Activated naive CD8-positive, alpha-beta T cell treated with anti-CD3 and anti-CD28 coated beads, Interleukin-2, amount 50 U/mL, for 24 hours (primary cell): Measurements from ENCODE around the gene DYRK4.
A peak's percentile ranks its signal among the peaks of the same experiment; 100 is the strongest.

Experiments used
- ATAC-seq: fragments of 150-1000 bp; cut with Tn5 transposase; one replicate; pipeline ENCODE4 v1.10.0; 2021
- DNase-seq: peaks from one replicate; pipeline ENCODE4 v3.0.0; 2021
- H3K27ac Mint-ChIP-seq: one replicate; pipeline ENCODE4 v1.8.0; 2021; ENCODE audit warnings: mild to moderate bottlenecking, mixed read lengths
- H3K27me3 Mint-ChIP-seq: one replicate; pipeline ENCODE4 v1.8.0; 2021; ENCODE audit warnings: mixed read lengths
- H3K36me3 Mint-ChIP-seq: one replicate; pipeline ENCODE4 v1.8.0; 2021; ENCODE audit warnings: low read depth, mixed read lengths
- H3K4me1 Mint-ChIP-seq: one replicate; pipeline ENCODE4 v1.8.0; 2021; ENCODE audit warnings: mixed read lengths
- H3K4me3 Mint-ChIP-seq: one replicate; pipeline ENCODE4 v1.8.0; 2021; ENCODE audit warnings: mild to moderate bottlenecking, moderate library complexity, mixed read lengths
- H3K9me3 Mint-ChIP-seq: one replicate; pipeline ENCODE4 v1.8.0; 2021; ENCODE audit warnings: mixed read lengths

DYRK4 gene

DNA sequence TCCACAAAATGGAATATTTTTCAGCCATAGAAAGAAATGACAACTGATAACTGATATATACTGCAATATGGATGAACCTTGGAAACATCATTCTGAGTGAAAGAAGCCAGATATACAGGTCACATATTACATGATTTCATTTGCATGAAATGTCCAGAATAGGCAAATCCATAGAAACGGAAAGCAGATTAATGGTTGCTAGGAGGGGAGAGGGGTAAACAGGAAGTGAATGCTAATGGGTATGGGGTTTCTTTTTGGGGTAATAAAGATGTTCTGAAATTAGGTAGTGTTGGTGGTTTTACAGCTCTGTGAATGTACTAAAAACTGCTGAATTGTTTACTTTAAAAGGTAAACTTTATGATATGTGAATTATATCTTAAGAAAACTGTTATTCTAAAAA lies 16.8 kb upstream of the DYRK4 start:
- Mint-ChIP-seq H3K4me3 (no peak overlapping the region), H3K27ac (no peak overlapping the region), H3K9me3 (no peaks in the 10 kb centered on the region)

DNA sequence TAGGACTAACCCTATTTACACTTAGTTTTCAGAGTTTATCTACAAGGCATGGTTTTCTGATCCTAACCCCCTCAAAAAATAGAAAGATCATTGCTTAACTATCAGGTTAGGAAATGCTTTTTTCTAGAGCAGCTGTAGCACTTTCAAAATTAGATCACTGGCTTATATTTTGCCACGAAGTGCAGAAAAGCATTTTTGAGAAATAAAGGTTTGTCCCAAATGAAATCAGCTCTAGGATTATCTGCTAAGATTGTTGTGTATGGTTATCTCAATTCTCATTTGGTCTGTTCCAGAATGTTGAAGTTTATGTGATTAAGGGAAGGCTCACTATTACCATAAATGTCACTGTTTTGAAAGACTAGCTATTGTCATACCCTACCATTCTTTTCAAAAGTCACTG lies 9.8 kb upstream of the DYRK4 start:
- ATAC-seq (no peak), DNase-seq (no peak)
- Mint-ChIP-seq H3K27ac (no peak overlapping the region), H3K36me3 (peaks cover 40% of the 10 kb centered on the region), H3K4me1 (no peaks in the 10 kb centered on the region), H3K9me3 (no peaks in the 10 kb centered on the region), H3K27me3 (no peaks in the 10 kb centered on the region), H3K4me3 (no peak overlapping the region)

More for the DNA sequence above, 16.8 kb upstream of the DYRK4 start:
- ATAC-seq (no peak), DNase-seq (no peak)
- Mint-ChIP-seq H3K27me3 (no peaks in the 10 kb centered on the region), H3K4me1 (peaks cover under 1% of the 10 kb centered on the region), H3K36me3 (peaks cover 34% of the 10 kb centered on the region)

DNA sequence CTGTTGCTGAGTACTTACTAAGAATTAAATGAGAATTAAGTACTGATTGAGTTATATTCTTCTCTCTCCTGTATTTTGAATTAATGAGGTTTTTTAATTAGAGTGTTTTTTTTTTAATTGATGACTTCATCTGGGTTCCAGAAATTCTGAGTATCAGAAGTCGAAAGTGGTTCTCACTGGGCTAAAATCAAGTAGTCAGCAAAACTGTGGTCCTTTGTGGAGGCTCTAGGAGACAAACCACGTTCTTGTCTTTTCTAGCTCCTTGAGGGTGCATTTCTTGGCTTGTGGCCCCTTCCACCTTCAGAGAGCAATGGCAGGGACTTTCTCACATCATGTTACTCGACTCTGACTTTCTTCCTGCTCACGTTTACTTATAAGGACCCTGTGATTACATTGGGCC lies 8.1 kb upstream of the DYRK4 start:
- ATAC-seq (no peak), DNase-seq (no peak)
- Mint-ChIP-seq H3K4me1 (no peaks in the 10 kb centered on the region), H3K4me3 (no peak overlapping the region), H3K9me3 (no peaks in the 10 kb centered on the region), H3K36me3 (peaks cover 39% of the 10 kb centered on the region), H3K27me3 (no peaks in the 10 kb centered on the region), H3K27ac (no peak overlapping the region)

DNA sequence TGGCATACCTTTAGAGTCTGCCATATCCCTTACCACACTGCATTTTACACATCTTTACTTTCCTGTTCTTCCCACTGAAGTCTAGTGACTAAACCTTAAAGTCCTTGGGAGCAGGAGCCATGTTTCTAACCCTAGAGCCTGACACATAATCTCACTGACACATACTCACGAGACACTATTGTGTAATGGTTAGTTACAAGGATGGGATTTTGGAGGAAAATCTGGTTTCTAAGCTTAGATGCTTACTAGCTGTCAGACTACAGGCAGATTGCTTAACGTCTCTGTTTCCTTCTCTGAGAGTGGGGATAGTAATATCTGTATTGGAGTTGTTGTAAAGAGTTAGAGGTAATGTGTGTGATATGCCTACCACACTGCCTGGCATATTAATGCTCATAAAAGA lies 6.2 kb upstream of the DYRK4 start:
- no peak overlapping the region for H3K27ac Mint-ChIP-seq
- H3K4me1 Mint-ChIP-seq = no peaks in the 10 kb centered on the region
- H3K36me3 Mint-ChIP-seq = peaks cover 31% of the 10 kb centered on the region
- no peak overlapping the region for H3K4me3 Mint-ChIP-seq
- no peaks in the 10 kb centered on the region for H3K9me3 Mint-ChIP-seq
- ATAC-seq = no peak
- H3K27me3 Mint-ChIP-seq = no peaks in the 10 kb centered on the region
- DNase-seq = no peak

DNA sequence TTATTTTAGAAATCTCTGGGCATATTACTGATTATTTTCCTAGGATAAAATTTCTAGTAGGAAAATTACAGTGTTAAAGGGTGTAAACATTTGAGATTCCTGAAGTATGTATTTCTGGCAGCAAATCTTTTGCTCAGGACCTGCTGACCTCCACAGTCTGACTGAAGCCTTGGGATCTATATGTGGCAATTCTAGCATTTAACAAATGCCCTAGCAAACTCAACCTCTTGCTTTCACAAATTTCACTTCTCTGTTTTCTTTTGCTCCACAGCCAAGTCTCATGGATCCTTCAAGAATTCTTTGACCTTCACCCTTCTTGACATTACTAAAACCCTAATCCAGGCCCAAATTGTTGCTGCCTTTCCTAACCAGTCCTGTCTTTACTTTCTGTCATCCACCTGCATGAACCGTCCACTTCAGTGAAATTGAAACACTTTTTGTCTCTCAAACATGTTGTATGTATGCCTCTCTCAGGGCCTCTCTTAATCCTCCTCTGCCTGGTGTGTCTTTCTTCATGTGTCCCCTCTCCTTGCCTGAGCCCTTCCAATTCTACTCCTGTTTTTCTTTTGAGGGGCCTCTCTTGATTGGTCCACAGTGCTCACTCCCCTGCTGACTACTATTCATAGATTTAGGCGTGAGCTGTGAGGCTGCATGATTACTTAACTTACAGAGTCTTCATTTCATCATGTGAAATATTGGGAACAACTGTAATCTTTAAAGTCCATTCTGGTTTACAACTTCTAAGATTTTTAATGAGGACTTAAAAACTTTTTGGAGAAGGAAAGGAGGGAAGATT lies 5.1 kb upstream of the DYRK4 start:
- DNase-seq = no peak
- Mint-ChIP-seq H3K27ac (no peak overlapping the region), H3K36me3 (peaks cover 32% of the 10 kb centered on the region), H3K27me3 (no peaks in the 10 kb centered on the region), H3K4me3 (no peak overlapping the region), H3K9me3 (no peaks in the 10 kb centered on the region), H3K4me1 (no peaks in the 10 kb centered on the region)
- ATAC-seq = no peak

DNA sequence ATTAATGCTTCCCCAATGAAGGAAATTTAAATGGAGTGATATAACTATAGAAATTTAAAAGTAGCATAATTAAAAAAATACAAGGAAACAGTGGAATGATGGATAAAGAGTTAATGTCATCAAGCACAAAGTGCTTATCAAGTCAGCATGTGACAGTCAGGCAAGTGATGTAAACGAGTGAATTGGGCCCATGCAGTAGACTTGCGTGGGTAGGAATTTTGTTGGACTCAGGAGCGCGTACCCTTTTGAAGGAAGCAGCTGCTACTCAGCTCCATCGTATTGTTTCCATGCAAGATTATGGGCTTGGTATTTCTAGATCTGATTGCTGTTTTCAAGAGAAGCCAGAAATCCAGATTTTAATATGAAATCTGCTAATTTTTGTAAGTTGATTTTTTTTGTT lies 4.4 kb upstream of the DYRK4 start:
- no peak overlapping the region for H3K4me3 Mint-ChIP-seq
- peaks cover 2% of the 10 kb centered on the region for H3K4me1 Mint-ChIP-seq
- no peak overlapping the region for H3K27ac Mint-ChIP-seq
- DNase-seq (no peak), ATAC-seq (no peak)
- peaks cover 3% of the 10 kb centered on the region for H3K27me3 Mint-ChIP-seq
- H3K36me3 Mint-ChIP-seq = peaks cover 32% of the 10 kb centered on the region
- H3K9me3 Mint-ChIP-seq = no peaks in the 10 kb centered on the region

DNA sequence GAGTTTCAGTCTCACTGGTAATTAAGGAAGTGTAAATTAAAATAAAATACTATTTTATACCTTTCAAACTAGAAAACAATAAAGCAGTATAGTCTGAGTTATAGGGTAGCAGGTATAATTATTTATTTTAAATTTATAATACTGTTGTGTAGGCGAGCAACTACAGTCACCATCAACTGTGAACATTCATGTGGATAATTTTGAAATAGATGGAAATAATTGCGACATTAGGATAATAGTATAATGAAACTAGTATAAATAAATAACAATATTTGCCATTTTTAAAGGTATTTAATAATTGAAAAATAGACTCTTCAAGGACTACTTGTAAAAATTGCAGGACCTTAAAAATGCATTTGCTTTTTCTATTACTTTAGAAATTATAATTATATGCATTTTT lies 3.8 kb upstream of the DYRK4 start:
- no peak overlapping the region for H3K27ac Mint-ChIP-seq
- no peaks in the 10 kb centered on the region for H3K9me3 Mint-ChIP-seq
- peaks cover 2% of the 10 kb centered on the region for H3K4me1 Mint-ChIP-seq
- peaks cover 27% of the 10 kb centered on the region for H3K36me3 Mint-ChIP-seq
- H3K27me3 Mint-ChIP-seq = peaks cover 5% of the 10 kb centered on the region
- no peak for ATAC-seq
- no peak overlapping the region for H3K4me3 Mint-ChIP-seq
- DNase-seq = no peak

DNA sequence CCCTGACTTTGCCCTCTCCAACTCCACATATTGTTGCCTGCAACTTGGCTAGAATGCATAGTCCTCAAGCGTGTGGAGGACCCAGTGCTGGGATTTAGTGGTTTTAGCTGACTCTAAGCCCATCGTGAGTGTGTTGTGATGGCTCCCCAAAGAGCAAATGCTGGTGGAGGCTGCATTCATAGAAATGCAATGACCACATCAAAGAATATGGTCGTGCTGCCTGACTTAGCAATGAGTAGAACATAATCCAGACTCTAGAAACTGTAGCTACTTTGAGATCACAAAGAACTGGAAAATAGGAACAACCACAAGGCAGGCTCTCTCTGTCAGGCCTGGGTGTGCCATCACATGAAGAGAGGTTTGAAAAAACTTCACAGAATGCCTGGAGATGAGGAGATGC lies 1.3 kb downstream of the DYRK4 start:
- Mint-ChIP-seq H3K27me3 (peaks cover 9% of the 10 kb centered on the region), H3K9me3 (no peaks in the 10 kb centered on the region), H3K4me3 (no peak overlapping the region), H3K36me3 (peaks cover 9% of the 10 kb centered on the region), H3K4me1 (peaks cover 16% of the 10 kb centered on the region), H3K27ac (no peak overlapping the region)
- DNase-seq = no peak
- no peak for ATAC-seq

DNA sequence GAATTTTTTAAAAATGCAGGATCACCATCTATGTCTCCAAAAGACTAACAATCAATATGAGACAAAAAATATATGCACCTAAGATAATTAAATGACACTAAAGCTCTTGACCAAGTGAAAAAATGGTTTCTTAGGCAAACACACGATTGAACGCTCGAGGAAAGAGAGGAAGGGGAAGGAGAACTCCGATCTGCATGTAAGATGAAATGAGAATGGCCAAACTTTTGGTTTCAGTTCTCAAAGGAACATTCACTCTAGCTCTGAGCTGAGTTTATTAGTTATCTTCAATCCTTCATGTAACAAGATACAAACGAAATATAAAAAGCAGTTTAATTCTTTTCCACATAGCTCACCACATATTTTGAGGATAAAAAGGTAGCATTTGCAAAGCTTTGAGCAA lies 2.8 kb downstream of the DYRK4 start:
- peaks cover 9% of the 10 kb centered on the region for H3K27me3 Mint-ChIP-seq
- H3K4me3 Mint-ChIP-seq = peak overlapping the region; percentile 34
- H3K27ac Mint-ChIP-seq = no peak overlapping the region
- peaks cover 8% of the 10 kb centered on the region for H3K36me3 Mint-ChIP-seq
- no peaks in the 10 kb centered on the region for H3K9me3 Mint-ChIP-seq
- H3K4me1 Mint-ChIP-seq = peaks cover 16% of the 10 kb centered on the region
- DNase-seq (no peak), ATAC-seq (no peak)

DNA sequence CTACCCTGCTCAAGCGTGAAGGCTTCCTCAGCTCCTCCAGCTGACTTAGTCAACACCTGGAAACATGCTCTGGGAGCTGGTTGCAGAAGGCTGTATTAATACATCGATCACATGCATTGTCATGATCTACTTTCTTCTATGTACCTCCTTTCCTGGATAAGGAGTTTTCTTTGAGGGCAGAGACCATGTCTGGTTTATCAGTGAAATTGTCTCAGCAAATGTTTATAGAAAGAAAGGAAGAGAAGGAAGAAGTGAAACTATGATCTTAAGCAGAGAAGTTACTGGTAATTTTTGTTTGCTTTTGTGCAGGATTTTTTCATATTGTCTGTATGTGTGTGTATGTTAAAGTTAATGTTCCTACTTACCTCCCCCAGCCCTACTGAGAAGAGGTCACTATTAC lies 4.5 kb downstream of the DYRK4 start:
- Mint-ChIP-seq H3K27ac (no peak overlapping the region), H3K27me3 (peaks cover 9% of the 10 kb centered on the region), H3K9me3 (no peaks in the 10 kb centered on the region), H3K36me3 (peaks cover 2% of the 10 kb centered on the region), H3K4me3 (no peak overlapping the region), H3K4me1 (peaks cover 16% of the 10 kb centered on the region)
- no peak for DNase-seq
- ATAC-seq = no peak

DNA sequence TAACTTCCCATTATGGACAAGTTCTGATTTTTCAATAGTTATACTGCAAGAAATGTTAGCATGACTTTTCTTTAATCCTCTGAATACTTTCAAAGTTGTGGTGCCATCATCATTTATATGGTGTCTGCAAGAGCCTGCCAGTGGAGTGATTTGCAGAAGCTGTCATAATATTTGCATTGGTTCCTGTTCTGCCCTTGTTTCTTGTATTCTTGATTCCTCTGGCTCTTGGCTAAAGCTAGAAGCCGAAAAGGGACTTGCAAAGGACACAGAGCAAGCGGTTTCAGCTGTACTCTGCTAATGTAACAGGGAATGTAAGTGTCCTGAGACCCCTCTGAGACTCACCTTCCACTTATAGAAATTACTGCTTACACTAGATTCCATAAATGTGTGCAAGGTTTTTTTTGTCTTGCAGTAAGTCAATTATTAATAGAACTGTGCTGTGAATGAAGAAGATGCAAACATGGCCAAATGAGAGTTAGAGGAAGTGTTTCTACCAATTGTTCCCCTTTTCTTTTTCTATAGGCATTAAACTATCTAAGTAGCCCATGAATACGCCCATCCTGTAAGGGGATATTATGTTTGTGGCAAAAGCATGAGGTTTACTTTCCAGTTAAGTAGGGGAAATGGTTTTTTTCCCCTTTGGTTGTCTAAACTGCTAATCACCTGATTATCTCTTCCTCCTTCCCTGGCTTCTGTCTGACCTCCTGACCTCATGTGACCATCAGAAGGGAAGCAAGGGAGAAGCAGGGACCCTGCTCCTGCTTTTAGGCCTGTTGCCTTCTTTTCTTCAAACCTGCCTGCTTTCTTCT lies 5.3 kb downstream of the DYRK4 start:
- Mint-ChIP-seq H3K4me3 (no peak overlapping the region), H3K27me3 (peaks cover 9% of the 10 kb centered on the region), H3K9me3 (no peaks in the 10 kb centered on the region), H3K36me3 (no peaks in the 10 kb centered on the region), H3K27ac (no peak overlapping the region), H3K4me1 (peaks cover 16% of the 10 kb centered on the region)
- ATAC-seq = no peak
- DNase-seq = no peak

DNA sequence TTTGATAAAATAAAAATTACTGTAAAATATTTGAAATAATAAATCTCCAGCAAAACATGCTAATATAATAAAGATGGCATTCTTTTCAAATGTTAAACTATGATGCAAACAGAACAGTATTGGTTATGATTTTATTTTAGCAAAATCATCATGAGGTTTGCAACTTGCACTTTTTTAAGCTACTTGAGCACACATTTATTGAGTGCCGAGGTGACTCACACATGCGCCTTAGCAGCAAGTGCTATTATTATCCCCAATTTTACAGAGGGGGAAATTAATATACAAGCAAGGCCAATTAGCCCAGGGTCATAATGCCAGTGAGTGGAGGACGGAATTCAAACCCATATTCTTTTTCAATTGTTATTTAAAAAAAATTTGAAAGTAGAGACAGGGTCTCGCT lies 7.3 kb downstream of the DYRK4 start:
- Mint-ChIP-seq H3K27ac (no peak overlapping the region), H3K4me3 (no peak overlapping the region), H3K36me3 (no peaks in the 10 kb centered on the region), H3K4me1 (peaks cover 14% of the 10 kb centered on the region), H3K27me3 (no peaks in the 10 kb centered on the region), H3K9me3 (no peaks in the 10 kb centered on the region)
- ATAC-seq (no peak), DNase-seq (no peak)

DNA sequence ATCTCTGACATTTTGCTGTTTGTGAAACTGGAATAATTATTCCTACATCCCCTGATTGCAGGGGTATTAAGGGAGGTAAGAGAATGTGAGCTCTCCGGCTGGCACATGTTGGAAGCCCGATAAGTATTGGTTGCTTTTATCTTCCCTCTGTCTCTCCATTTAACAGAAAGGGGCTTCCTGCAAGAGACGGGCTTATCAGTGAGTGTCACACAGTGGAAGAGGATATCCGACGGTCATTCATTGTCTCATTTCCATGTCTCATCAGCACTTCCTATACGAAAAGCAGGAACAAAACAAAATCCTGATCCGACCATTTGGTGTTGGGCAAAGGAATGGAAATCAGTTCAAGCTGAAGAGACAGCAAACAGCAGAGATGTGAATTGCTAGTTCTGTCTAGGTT lies 10.7 kb downstream of the DYRK4 start:
- H3K9me3 Mint-ChIP-seq = no peaks in the 10 kb centered on the region
- ATAC-seq = no peak
- H3K27me3 Mint-ChIP-seq = peaks cover 6% of the 10 kb centered on the region
- no peaks in the 10 kb centered on the region for H3K36me3 Mint-ChIP-seq
- DNase-seq = no peak
- no peak overlapping the region for H3K4me3 Mint-ChIP-seq
- no peaks in the 10 kb centered on the region for H3K4me1 Mint-ChIP-seq
- H3K27ac Mint-ChIP-seq = no peak overlapping the region

DNA sequence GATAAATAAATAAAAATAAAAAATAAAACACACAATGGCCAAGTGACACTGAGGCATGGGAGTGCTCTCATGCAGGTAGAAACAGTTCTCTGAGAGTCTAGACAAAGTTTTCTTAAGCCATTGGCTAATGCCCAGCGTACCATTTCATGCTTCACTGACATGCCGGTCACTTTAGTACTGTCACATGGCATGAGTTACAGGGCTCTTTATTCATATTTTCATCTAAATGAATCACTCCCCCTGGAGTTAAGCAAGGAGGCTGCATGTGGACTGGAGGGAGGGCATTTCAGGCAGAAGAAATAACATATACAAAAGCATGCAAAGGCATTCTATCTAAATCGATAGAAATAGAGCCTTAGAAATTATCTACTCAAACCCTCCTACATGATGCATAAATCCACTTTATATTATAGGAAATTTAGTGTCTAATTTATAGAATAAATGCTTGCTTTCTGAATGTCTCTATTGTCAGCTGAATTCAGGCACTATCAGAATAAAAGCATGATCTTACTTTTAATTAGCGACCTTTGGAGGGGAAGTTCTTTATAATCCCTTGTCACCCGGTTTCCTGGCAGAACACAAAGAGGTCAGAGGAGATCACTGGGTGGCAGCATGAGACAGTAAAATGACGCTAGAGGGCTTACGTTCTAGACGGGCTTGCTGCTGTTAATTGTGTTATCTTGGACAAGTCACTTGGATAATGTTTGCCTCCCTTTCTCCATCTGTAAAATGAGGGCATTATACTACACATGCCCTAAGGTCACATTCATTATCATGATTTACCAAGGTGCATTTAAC lies 17.5 kb downstream of the DYRK4 start:
- H3K4me3 Mint-ChIP-seq = no peak overlapping the region
- no peaks in the 10 kb centered on the region for H3K36me3 Mint-ChIP-seq
- no peak for ATAC-seq
- H3K27me3 Mint-ChIP-seq = peaks cover 16% of the 10 kb centered on the region
- H3K9me3 Mint-ChIP-seq = no peaks in the 10 kb centered on the region
- H3K4me1 Mint-ChIP-seq = no peaks in the 10 kb centered on the region
- H3K27ac Mint-ChIP-seq = no peak overlapping the region
- no peak for DNase-seq

DNA sequence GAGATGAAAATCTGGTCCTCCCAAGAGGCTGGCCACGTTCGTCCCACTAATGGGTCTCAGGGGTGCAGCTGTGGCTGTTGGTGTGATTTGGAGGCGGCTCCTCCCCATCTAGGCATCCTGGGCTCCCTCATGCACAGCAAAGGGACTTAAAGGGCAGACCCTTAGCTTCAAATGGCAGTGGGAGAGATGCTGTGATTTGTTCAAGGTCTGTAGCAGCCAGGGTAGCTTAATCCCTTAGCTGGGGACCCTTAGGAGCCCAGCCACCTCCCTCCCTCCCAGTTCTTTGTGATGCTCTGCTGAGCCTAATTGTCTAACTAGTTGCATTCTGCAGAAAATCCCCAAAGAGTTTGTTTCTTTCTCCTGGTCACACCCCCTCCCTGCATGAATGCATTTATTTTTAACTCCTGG lies 18.3 kb downstream of the DYRK4 start:
- DNase-seq = no peak
- H3K4me1 Mint-ChIP-seq = no peaks in the 10 kb centered on the region
- no peak for ATAC-seq
- H3K4me3 Mint-ChIP-seq = no peak overlapping the region
- no peaks in the 10 kb centered on the region for H3K36me3 Mint-ChIP-seq
- no peak overlapping the region for H3K27ac Mint-ChIP-seq
- peaks cover 16% of the 10 kb centered on the region for H3K27me3 Mint-ChIP-seq
- H3K9me3 Mint-ChIP-seq = no peaks in the 10 kb centered on the region
